Right ventricle myocardium superior (tissue), 1 donor: ENCODE results near the gene TWIST1. TPM values are rescaled to one million over a fixed set of nuclear protein-coding genes. Genes with fewer than 3 reads are reported as not detected.
A peak's percentile ranks its signal among the peaks of the same experiment; 100 is the strongest.

ENCODE experiments used
- ATAC-seq: fragments of 200-7000 bp; cut with Tn5 transposase; one replicate; pipeline ENCODE4 v1.9.1; 2020; ENCODE audit warnings: mild to moderate bottlenecking; ENCODE audit not compliant: poor library complexity
- DNase-seq: peaks from one replicate; pipeline ENCODE4 v3.0.0-alpha.2; 2020
- intact Hi-C: fragments of 100-400 bp; cut with DNase I; formaldehyde crosslinking; loops from one replicate; pipeline ENCODE4 v1.11.2; 2022
- long read RNA-seq: library from polyadenylated mRNA; unstranded; transcript quantifications from one replicate; pipeline ENCODE4 v2.0.0, GENCODE V29; 2021
- total RNA-seq: library from RNA; stranded (reverse); fragmentation: NEBNext Ultra II Directional; extraction: Animal tissue kit (Norgen Biotek cat#: 25700); gene quantifications from one replicate; pipeline ENCODE4 v1.2.1, GENCODE V29; 2021
- donor health status: DM: no; HTN: yes; CAD: no; lungs with severe emphysema.

Gene TWIST1
- 1.4 TPM for total RNA-seq
- long read RNA-seq, partial matches to known transcripts = 0 of 3 reads
- long read RNA-seq, other reads (novel, unspliced or antisense) = 0 of 3 reads

GRCh38 chr7:19117091-19117869 lies at the start of gene TWIST1:
Gene TWIST1, minus strand, starts transcription at chr7:19117636. Its CDS starts 315 bp downstream, at chr7:19117321.
- intact Hi-C loops = no loop called here
- ATAC-seq = peak; percentile 80

GRCh38 chr7:19161671-19162070 lies 44.2 kb upstream of the TWIST1 start:
- DNase-seq = no peak
- intact Hi-C loops = no loop called here
- no peak for ATAC-seq

More at GRCh38 chr7:19117091-19117869, at the start of gene TWIST1:
- peak; percentile 70 for DNase-seq

DNA sequence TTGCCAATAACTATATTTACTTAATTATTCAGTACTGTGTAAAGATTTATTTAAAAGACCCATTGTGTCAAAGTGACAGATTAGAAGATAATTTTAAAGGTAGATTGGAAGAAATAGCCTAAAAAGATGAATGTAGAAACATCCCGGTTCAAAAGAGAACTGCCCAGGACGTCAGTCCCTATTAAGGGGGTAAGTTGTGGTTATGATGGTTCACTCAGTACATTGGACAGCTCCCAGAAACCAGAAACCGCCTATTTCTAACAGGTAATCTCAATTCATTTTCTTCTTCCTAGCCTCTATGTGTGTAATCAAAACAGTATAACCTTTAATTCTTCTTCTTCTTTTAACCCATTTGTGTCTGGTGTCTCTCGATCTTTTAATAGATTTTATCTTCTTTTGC lies 29.3 kb upstream of the TWIST1 start:
- DNase-seq (no peak), ATAC-seq (no peak)
- intact Hi-C loops = no loop called here

- intact Hi-C loops = no loop called here
- ATAC-seq (no peak), DNase-seq (no peak)
These were observed 28.1 kb upstream of the TWIST1 start for GRCh38 chr7:19145434-19146115.

GRCh38 chr7:19144661-19145433 lies 27.4 kb upstream of the TWIST1 start, which contains the start of gene FERD3L:
Gene FERD3L, minus strand, starts transcription at chr7:19145421. Its CDS starts 59 bp downstream, at chr7:19145362.
- intact Hi-C loops = no loop called here
- DNase-seq = no peak
- no peak for ATAC-seq

- no peak for DNase-seq
- ATAC-seq = no peak
- intact Hi-C loops = no loop called here
These were observed 26.6 kb upstream of the TWIST1 start for GRCh38 chr7:19143881-19144574.

GRCh38 chr7:19139706-19140327 lies 22.4 kb upstream of the TWIST1 start:
- intact Hi-C loops = no loop called here
- ATAC-seq = no peak

GRCh38 chr7:19133886-19134285 lies 16.4 kb upstream of the TWIST1 start:
- DNase-seq (no peak), ATAC-seq (no peak)
- intact Hi-C loops = no loop called here

More at GRCh38 chr7:19139706-19140327, 22.4 kb upstream of the TWIST1 start:
- DNase-seq = no peak

DNA sequence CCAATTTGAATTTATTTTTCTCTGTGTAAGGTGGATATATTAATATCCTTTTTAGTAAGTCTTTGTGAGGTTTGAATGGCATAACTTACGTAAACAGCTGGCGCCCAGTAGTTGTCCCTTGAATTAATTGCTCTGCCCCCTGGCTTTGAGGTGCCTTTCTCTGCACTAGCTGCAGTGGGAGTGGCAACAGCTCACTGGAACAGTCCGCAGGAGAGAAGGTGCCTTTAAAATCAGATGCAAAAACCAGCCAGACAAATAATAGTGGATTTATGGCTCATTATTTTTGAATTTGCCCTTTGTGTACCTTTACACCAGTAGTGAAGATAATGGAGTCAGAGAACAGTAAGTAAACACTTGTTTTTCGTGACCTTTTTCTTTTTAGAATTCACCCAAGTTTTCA lies 16.0 kb upstream of the TWIST1 start:
- ATAC-seq = no peak
- intact Hi-C loops = no loop called here
- DNase-seq = no peak

GRCh38 chr7:19128856-19129255 lies 11.4 kb upstream of the TWIST1 start:
- intact Hi-C loops = no loop called here
- ATAC-seq (no peak), DNase-seq (no peak)

DNA sequence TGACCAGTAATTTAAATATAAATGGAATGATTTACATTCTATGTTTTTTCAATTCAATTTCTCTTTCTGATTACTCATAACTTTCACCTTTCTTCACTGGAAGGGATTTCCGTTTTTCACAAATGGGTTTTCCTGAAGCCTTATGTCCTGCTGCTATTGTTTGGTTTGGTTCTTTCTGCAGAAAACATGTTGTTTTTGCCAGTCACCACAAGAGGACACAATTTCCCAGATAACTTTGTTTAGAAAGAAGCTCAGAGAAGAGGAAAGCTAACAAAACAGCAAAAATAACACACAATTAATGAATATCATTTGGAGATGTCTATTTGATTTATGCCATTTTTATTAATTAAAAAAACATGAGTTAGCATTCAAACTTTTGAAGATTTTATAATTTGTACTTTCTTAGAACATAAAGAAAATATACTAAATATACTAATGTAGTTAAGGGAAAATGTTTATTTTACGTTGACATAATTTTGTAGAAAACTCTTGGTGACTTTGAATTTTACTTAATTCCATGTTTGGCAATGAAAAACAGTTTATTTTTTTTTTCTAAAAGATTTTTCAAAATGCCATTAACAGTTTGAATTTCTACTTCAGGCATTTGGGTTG lies 4.6 kb upstream of the TWIST1 start:
- intact Hi-C loops = no loop called here
- ATAC-seq = no peak
- DNase-seq = no peak

DNA sequence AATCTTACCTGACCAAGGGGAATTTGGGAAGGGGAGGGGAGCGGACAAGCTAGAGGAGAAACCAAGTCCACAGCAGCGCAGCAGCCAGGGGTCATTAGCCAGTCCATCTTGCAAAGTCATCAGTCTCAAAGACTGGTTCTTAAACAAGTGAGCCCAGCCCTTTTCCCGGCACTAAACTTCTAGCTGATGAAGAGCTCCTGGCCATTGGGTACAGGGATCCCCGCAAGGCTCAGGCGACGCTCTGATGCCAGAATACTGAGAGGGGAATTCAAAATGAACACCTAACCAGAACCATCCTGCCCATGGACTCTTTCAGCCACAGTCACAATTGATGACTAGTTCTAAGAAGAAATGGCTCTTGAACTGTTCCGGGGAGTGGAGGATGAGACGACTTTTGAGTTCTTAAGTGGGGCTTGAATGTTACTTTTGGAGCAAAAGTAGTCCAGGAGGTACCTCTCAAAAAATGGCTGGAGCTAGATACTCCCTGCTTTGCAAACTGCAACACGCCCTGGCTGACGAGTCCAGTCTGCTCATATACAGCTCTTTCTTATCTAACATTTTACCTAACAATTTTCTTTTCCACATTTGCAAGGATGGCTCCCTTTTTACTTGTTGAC lies 2.5 kb upstream of the TWIST1 start:
- intact Hi-C loops = no loop called here
- DNase-seq = no peak
- no peak for ATAC-seq

GRCh38 chr7:19119372-19119771 lies 1.9 kb upstream of the TWIST1 start:
- intact Hi-C loops = no loop called here
- DNase-seq = no peak
- ATAC-seq = no peak

- ATAC-seq (no peak), DNase-seq (peak; percentile 33)
- intact Hi-C loops = no loop called here
These were observed 1.4 kb upstream of the TWIST1 start for GRCh38 chr7:19118636-19119371.

DNA sequence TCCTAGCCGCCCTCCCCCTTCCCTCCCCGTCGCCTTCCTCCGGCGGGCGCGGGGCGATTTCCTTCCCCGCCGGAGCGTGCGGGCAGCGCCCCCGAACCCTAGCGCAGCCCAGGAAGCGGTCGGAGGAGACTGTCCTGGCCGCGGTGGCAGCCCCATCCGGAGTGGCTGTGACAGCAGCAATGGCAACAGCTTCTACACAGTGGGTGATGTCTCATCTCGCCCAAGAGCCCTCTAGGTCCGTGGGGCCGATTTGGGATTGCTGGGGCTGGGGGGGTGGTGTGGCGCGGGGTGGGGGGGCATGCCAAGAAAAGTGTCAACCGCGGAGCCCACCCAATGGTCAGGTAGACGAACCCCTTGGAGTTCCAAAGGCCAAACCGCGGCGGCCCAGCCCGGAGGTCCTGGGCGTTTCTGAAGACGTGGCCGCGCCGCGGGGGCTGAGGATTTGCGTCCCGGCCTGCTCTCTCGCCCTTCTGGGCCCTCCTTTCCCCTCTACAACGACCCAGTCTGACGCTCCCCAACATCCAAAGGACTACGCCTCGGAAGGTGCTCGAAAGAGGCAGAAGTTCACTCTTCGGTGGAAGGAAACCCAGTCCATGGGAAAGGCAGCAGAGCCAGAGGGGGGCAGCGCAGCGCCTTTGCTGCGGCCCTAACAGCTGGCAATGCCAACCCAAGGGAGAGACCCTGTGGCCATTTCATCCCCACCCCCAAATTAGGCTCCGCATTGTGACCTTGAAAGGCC lies 603 bp upstream of the TWIST1 start:
- intact Hi-C loops = no loop called here
- peak; percentile 57 for ATAC-seq
- DNase-seq = peak; percentile 38
